GM13976 (cell line): ENCODE measurements around the gene TTC27.
"Not testable (repeated sequence)": the region's sequence is repeated elsewhere in the genome, so short reads cannot be mapped to it uniquely, and the experiment has no call there.

Source experiments
- DNase-seq: peaks from one replicate; pipeline ENCODE4 v3.0.0; 2012; ENCODE audit warnings: low spot score
- CTCF ChIP-seq: IDR thresholded peaks from 2 replicates; pipeline ENCODE4 v1.5.1; 2012; ENCODE audit warnings: borderline replicate concordance, mild to moderate bottlenecking; ENCODE audit not compliant: insufficient read depth; ENCODE audit errors: extremely low read depth, missing control alignments, control extremely low read depth
- in situ Hi-C: fragments of 300-500 bp; cut with MboI; formaldehyde crosslinking; loops from one replicate; pipeline ENCODE4 v1.12.0; 2022; ENCODE audit warnings: low sequenced_read_pairs, mixed read lengths, inconsistent platforms; ENCODE audit not compliant: unreplicated experiment

TTC27 gene

GRCh38 chr2:32752205-32752604 is 124.4 kb downstream of the TTC27 start:
- DNase-seq: no peak
- in situ Hi-C loops: loop anchor here (25.0 kb wide), 1 partner anchor 835 kb away; the partner anchor contains the start of gene FAM98A
- no peak for TF ChIP-seq CTCF

GRCh38 chr2:32752952-32753351 is 125.1 kb downstream of the TTC27 start:
- no peak for TF ChIP-seq CTCF
- no peak for DNase-seq
- in situ Hi-C loops: loop anchor here (25.0 kb wide), 1 partner anchor 834 kb away; the partner anchor contains the start of gene FAM98A

GRCh38 chr2:32754676-32755075 is 126.8 kb downstream of the TTC27 start:
- in situ Hi-C loops: loop anchor here (25.0 kb wide), 1 partner anchor 833 kb away; the partner anchor contains the start of gene FAM98A
- not testable (repeated sequence) for DNase-seq

- TF ChIP-seq CTCF: no peak
- no peak for DNase-seq
- in situ Hi-C loops: loop anchor here (25.0 kb wide), 1 partner anchor 832 kb away; the partner anchor contains the start of gene FAM98A
Observed at GRCh38 chr2:32755666-32756065, 127.8 kb downstream of the TTC27 start.

- in situ Hi-C loops: loop anchor here (25.0 kb wide), 1 partner anchor 831 kb away; the partner anchor contains the start of gene FAM98A
Observed at GRCh38 chr2:32756074-32756727, 128.4 kb downstream of the TTC27 start.

GRCh38 chr2:32758232-32758631 is 130.4 kb downstream of the TTC27 start:
- no peak for DNase-seq
- no peak for TF ChIP-seq CTCF
- in situ Hi-C loops: loop anchor here (25.0 kb wide), 1 partner anchor 829 kb away; the partner anchor contains the start of gene FAM98A

More at GRCh38 chr2:32756074-32756727, 128.4 kb downstream of the TTC27 start:
- no peak for DNase-seq
- TF ChIP-seq CTCF: no peak

GRCh38 chr2:32760628-32761027 is 132.8 kb downstream of the TTC27 start:
- TF ChIP-seq CTCF: no peak
- in situ Hi-C loops: loop anchor here (25.0 kb wide), 1 partner anchor 827 kb away; the partner anchor contains the start of gene FAM98A
- no peak for DNase-seq
